Pancreas (tissue), 10 donors: ENCODE data around the gene COQ8A. TPM values are rescaled to one million over a fixed set of nuclear protein-coding genes. Genes with fewer than 3 reads are reported as not detected.

Experiments used
- ATAC-seq, 4 donors: fragments of 200-7000 bp; cut with Tn5 transposase; one replicate each; pipeline versions ENCODE4 v1.8.0 to v1.9.1; 2020; ENCODE audit warnings: mild to moderate bottlenecking in 4 of 4, moderate library complexity in 4 of 4
- DNase-seq, 6 donors: peaks; one replicate each; pipeline ENCODE4 v3.0.0-alpha.2; 2020
- FAIRE-seq: peaks from 2 replicates; lab custom pipeline; 2012; peaks lifted over from hg19 to GRCh38; lab: Jason Lieb, UNC
- H3K27ac ChIP-seq, 4 donors: fragments of 200-600 bp; sonication (generic); 1 replicate in 3 of 4; 2 replicates in 1 of 4; pipeline versions ENCODE4 v1.5.0 to v1.8.0; 2020
- H3K27me3 ChIP-seq, 4 donors: fragments of 200-600 bp; one replicate each; pipeline ENCODE4 v1.8.0; 2021
- H3K36me3 ChIP-seq, 3 donors: fragments of 200-600 bp; sonication (generic) in 1 of 3; one replicate each; pipeline versions ENCODE4 v1.5.0 to v1.8.0; 2020 to 2021
- H3K4me1 ChIP-seq, 3 donors: fragments of 200-600 bp; one replicate each; pipeline ENCODE4 v1.8.0; 2021
- H3K4me3 ChIP-seq, 4 donors: fragments of 200-600 bp; sonication (generic) in 2 of 4; one replicate each; pipeline versions ENCODE4 v1.5.0 to v1.8.0; 2020 to 2021
- H3K9me3 ChIP-seq, 4 donors: fragments of 200-600 bp; one replicate each; pipeline ENCODE4 v1.8.0; 2021
- WGBS, 2 donors: extraction: QIAGEN DNeasy Blood & Tissue Kit; methylation state at CpG; one replicate each; pipeline ENCODE4 v1.1.7; 2013; 5-methylcytosine and 5-hydroxymethylcytosine counted together
- intact Hi-C, 3 donors: fragments of 100-400 bp; cut with DNase I; formaldehyde crosslinking; loops; one replicate each; pipeline versions ENCODE4 v1.11.1 to v1.14.2; 2022
- polyA plus RNA-seq, 2 donors: library from polyadenylated mRNA; stranded (reverse); fragments of 200-250 nt; gene quantifications; one replicate each; pipeline ENCODE4 v1.2.3, GENCODE V29; 2013
- total RNA-seq, 6 donors: library from RNA; stranded (reverse); fragmentation: NEBNext Ultra II Directional in 4 of 6; extraction: Animal tissue kit (Norgen Biotek cat#: 25700) in 4 of 6; gene quantifications; one replicate each; pipeline versions ENCODE4 v1.2.1 to v1.2.4, GENCODE V29; 2021 to 2023
- TF ChIP-seq, protein P1 (sequence below), 4 donors: fragments of 200-600 bp; sonication (generic) in 3 of 4; IDR thresholded peaks; one replicate each; pipeline versions ENCODE4 v1.5.0 to v1.8.0; 2021; ENCODE audit warnings: antibody characterized with exemption in 4 of 4
- donor health status: healthy with polysubstance abuse.
- donor health status: DM: no; HTN: no; CAD: no; lungs with moderate emphysema.
- donor health status: DM: no; HTN: no; CAD: no.
- donor health status: control.
- donor health status: control.
- donor health status: Bipolar disorder and iron deficiency.
- donor health status: DM: yes; HTN: yes; CAD: no.
- donor health status: DM: no; HTN: no; CAD: no.
- donor health status: DM: no; HTN: no; CAD: no.
- donor health status: DM: yes; HTN: yes; CAD: no.

The COQ8A gene
- total and polyA plus RNA-seq, 8 donors: 61.2 to 169 (median 92.5) TPM

DNA sequence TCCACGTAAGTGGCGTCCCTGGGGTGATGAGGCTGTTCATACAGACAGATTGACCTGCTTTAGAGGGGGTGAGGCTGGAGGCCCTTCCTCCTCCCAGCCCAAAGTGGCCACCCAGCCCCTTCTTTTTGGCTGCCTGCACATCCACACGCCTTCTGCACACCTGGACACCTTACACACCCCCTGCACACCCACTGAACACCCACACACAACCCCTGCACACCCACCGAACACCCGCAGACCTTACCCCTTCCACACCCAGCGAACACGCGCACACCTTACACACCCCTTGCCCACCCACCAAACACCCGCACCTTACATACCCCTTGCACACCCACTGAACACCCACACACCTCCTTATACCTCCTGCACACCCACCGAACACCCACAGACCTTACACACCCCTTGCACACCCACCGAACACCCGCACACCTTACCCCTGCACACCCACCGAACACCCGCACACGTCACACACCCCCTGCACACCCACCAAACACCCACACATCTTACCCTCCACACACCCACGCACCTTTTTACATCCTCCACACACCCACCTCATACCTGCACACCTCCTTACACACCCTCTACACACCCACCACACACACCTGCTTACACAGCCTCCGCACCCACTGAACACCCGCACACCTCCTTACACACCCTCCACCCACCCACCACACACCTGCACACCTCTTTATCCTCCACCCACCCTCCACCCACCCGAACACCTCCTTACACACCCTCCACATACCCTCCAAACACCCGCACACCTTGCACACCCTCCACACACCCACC is 37.7 kb downstream of the COQ8A start:
- H3K27me3 ChIP-seq: no peaks in the 10 kb centered on the region
- TF ChIP-seq, protein P1, sequence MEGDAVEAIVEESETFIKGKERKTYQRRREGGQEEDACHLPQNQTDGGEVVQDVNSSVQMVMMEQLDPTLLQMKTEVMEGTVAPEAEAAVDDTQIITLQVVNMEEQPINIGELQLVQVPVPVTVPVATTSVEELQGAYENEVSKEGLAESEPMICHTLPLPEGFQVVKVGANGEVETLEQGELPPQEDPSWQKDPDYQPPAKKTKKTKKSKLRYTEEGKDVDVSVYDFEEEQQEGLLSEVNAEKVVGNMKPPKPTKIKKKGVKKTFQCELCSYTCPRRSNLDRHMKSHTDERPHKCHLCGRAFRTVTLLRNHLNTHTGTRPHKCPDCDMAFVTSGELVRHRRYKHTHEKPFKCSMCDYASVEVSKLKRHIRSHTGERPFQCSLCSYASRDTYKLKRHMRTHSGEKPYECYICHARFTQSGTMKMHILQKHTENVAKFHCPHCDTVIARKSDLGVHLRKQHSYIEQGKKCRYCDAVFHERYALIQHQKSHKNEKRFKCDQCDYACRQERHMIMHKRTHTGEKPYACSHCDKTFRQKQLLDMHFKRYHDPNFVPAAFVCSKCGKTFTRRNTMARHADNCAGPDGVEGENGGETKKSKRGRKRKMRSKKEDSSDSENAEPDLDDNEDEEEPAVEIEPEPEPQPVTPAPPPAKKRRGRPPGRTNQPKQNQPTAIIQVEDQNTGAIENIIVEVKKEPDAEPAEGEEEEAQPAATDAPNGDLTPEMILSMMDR (IDR thresholded peaks at IDR 0.05): no peak
- peaks cover 0 to 48% (median 11%) of the 10 kb centered on the region in 3 donors for H3K36me3 ChIP-seq
- FAIRE-seq (no peak), DNase-seq (peak in 1 of 6 donors; percentile 26), ATAC-seq (no peak)
- intact Hi-C loops: no loop called here
- H3K4me3 ChIP-seq: no peak overlapping the region
- WGBS, 2 donors: 88 to 95% methylated on average over 20 of the region's 20 CpGs
- peaks cover 26 to 31% (median 29%) of the 10 kb centered on the region in 3 donors for H3K4me1 ChIP-seq
- no peak overlapping the region for H3K27ac ChIP-seq
- no peaks in the 10 kb centered on the region for H3K9me3 ChIP-seq

- H3K36me3 ChIP-seq: peaks cover 0 to 56% (median 18%) of the 10 kb centered on the region in 3 donors
- TF ChIP-seq, protein P1 (IDR thresholded peaks at IDR 0.05): no peak
- no peaks in the 10 kb centered on the region for H3K9me3 ChIP-seq
- H3K27ac ChIP-seq: no peak overlapping the region
- FAIRE-seq (no peak), ATAC-seq (no peak), DNase-seq (no peak)
- 89 to 96% methylated on average over 5 to 8 of the region's 10 CpGs for WGBS, 2 donors
- H3K27me3 ChIP-seq: no peaks in the 10 kb centered on the region
- H3K4me1 ChIP-seq: peaks cover 19 to 23% (median 22%) of the 10 kb centered on the region in 3 donors
- no peak overlapping the region for H3K4me3 ChIP-seq
- intact Hi-C loops: no loop called here
Observed at GRCh38 chr1:226978432-226979114, 38.5 kb downstream of the COQ8A start.

- intact Hi-C loops: no loop called here
- H3K27me3 ChIP-seq: no peaks in the 10 kb centered on the region
- H3K9me3 ChIP-seq: no peaks in the 10 kb centered on the region
- no peak for ATAC-seq
- H3K36me3 ChIP-seq: peaks cover 0 to 61% (median 24%) of the 10 kb centered on the region in 3 donors
- H3K27ac ChIP-seq: no peak overlapping the region
- H3K4me1 ChIP-seq: peaks cover 14 to 18% (median 16%) of the 10 kb centered on the region in 3 donors
- FAIRE-seq: no peak
- WGBS, 2 donors: 89 to 90% methylated on average over 15 of the region's 15 CpGs
- DNase-seq: peak in 1 of 6 donors; percentile 74
- TF ChIP-seq, protein P1 (IDR thresholded peaks at IDR 0.05): no peak
- no peak overlapping the region for H3K4me3 ChIP-seq
Observed at GRCh38 chr1:226979115-226979516, 39.0 kb downstream of the COQ8A start.

DNA sequence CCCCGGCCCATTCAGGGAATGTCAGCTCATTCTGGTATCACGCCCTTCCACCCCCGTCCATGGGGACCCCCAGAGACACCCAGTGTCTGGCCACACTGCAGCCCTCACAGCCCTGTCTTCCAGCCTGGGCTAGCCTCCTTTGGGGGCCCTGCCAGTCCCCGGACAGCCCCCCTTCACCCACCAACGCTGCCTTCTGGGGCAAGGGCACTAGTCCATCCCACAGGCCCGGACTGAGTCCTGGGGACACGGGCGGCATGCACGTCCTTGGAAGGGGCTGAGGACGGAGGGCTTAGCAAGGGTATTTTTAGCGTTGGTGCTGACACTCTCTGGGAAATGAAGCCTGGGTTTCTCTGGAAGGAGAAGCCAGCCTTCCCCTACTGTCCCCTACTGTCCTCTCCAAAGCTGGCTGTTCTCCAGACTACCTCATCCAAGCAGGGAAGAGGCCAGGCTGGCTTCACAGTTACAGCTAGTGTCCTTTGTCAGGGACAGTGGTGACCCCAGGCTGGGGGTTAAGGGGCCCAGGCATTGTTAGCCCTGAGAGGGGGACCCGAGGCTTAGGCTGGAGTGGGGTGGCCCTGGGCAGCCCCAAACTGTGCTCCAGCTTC is 39.5 kb downstream of the COQ8A start:
- peaks cover 0 to 66% (median 29%) of the 10 kb centered on the region in 3 donors for H3K36me3 ChIP-seq
- DNase-seq (peak in 1 of 6 donors; percentile 75), ATAC-seq (no peak), FAIRE-seq (no peak)
- H3K27ac ChIP-seq: peak overlapping the region in 1 of 4 donors; percentile 31
- peaks cover 9 to 13% (median 11%) of the 10 kb centered on the region in 3 donors for H3K4me1 ChIP-seq
- H3K27me3 ChIP-seq: no peaks in the 10 kb centered on the region
- intact Hi-C loops: no loop called here
- TF ChIP-seq, protein P1 (IDR thresholded peaks at IDR 0.05): no peak
- H3K4me3 ChIP-seq: no peak overlapping the region
- H3K9me3 ChIP-seq: no peaks in the 10 kb centered on the region
- WGBS, 2 donors: 85 to 86% methylated on average over 12 of the region's 12 CpGs
